ENCODE results near the gene KHDRBS2. TPM values are rescaled to one million over a fixed set of nuclear protein-coding genes. Genes with fewer than 3 reads are reported as not detected.

The KHDRBS2 gene
- total RNA-seq, 2 experiments from 2014 or later, result not detected

DNA sequence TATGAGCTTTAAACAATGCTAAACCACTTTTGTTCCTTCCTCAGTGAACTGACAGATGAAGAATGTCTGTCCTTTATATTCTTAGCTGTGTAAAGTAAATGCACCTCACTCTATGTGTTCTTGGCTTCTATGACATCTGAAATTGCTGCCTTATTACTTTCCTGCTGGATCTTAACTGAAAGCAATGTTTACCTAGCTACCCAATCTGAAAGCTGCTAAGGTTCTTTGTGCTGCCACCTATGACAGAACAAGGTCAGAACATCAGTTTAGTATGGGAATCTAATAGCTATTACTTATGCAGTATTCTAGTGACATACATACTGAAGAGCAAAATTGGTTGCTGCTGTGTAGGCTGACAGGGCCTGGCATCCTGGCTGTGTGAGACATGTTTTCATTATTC lies 444.1 kb downstream of the KHDRBS2 start:
- Histone ChIP-seq H3K4me1 (ENCODE audit: insufficient read depth, low read length) (no peaks in the 10 kb centered on the region), H3K9me3 (ENCODE audit: control insufficient read depth in 1 of 2, insufficient read depth in 1 of 2, low read length in 2 of 2) (peaks cover 0 to 4% of the 10 kb centered on the region in 2 experiments), H3K4me3 (ENCODE audit: low read length) (no peak overlapping the region), H3K36me3 (ENCODE audit: insufficient read depth, low read length) (no peaks in the 10 kb centered on the region), H3K27ac (ENCODE audit: low read depth in 1 of 2, low read length in 2 of 2) (no peak overlapping the region), H3K27me3 (ENCODE audit: control insufficient read depth in 1 of 2, insufficient read depth in 2 of 2, low read length in 2 of 2) (no peaks in the 10 kb centered on the region)
- Mint-ChIP-seq H3K36me3 (ENCODE audit: low read depth) (no peaks in the 10 kb centered on the region), H3K27me3 (no peaks in the 10 kb centered on the region), H3K9me3 (peaks cover 9% of the 10 kb centered on the region), H3K4me3 (no peak overlapping the region), H3K27ac (no peak overlapping the region), H3K4me1 (ENCODE audit: low read depth) (no peaks in the 10 kb centered on the region)
- CTCF ChIA-PET, result no interaction called here
- TF ChIP-seq CTCF (IDR thresholded peaks at IDR 0.05), result no peak
- ATAC-seq (ENCODE audit: poor library complexity) (no peak), DNase-seq (no peak)
- intact Hi-C loops (cut with DNase I, micrococcal nuclease), result no loop called here
- POLR2A ChIA-PET, result no interaction called here

GRCh38 chr6:61835237-61835636 lies 450.8 kb downstream of the KHDRBS2 start:
- Histone ChIP-seq H3K4me3 (ENCODE audit: low read length) (no peak overlapping the region), H3K36me3 (ENCODE audit: insufficient read depth, low read length) (no peaks in the 10 kb centered on the region), H3K4me1 (ENCODE audit: insufficient read depth, low read length) (no peaks in the 10 kb centered on the region), H3K27me3 (ENCODE audit: control insufficient read depth in 1 of 2, insufficient read depth in 2 of 2, low read length in 2 of 2) (no peaks in the 10 kb centered on the region), H3K27ac (ENCODE audit: low read depth in 1 of 2, low read length in 2 of 2) (no peak overlapping the region), H3K9me3 (ENCODE audit: control insufficient read depth in 1 of 2, insufficient read depth in 1 of 2, low read length in 2 of 2) (peaks cover 0 to 3% of the 10 kb centered on the region in 2 experiments)
- no peak overlapping the region for H3K4me3 Mint-ChIP-seq
- H3K27me3 Mint-ChIP-seq, result no peaks in the 10 kb centered on the region
- H3K36me3 Mint-ChIP-seq (ENCODE audit: low read depth), result no peaks in the 10 kb centered on the region
- TF ChIP-seq CTCF (IDR thresholded peaks at IDR 0.05), result no peak
- peaks cover 17% of the 10 kb centered on the region for H3K9me3 Mint-ChIP-seq
- POLR2A ChIA-PET, result no interaction called here
- no peak for ATAC-seq (ENCODE audit: poor library complexity)
- no peak for DNase-seq
- no peaks in the 10 kb centered on the region for H3K4me1 Mint-ChIP-seq (ENCODE audit: low read depth)
- CTCF ChIA-PET, result no interaction called here
- intact Hi-C loops (cut with DNase I, micrococcal nuclease), result no loop called here
- H3K27ac Mint-ChIP-seq, result no peak overlapping the region

GRCh38 chr6:61833176-61833755 lies 452.8 kb downstream of the KHDRBS2 start:
- Mint-ChIP-seq H3K4me1 (ENCODE audit: low read depth) (no peaks in the 10 kb centered on the region), H3K27ac (no peak overlapping the region), H3K4me3 (no peak overlapping the region), H3K27me3 (no peaks in the 10 kb centered on the region), H3K9me3 (peaks cover 15% of the 10 kb centered on the region), H3K36me3 (ENCODE audit: low read depth) (no peaks in the 10 kb centered on the region)
- TF ChIP-seq CTCF (IDR thresholded peaks at IDR 0.05), result no peak
- no peak overlapping the region for H3K27ac ChIP-seq (ENCODE audit: low read depth in 1 of 2, low read length in 2 of 2)
- peaks cover 0 to 3% of the 10 kb centered on the region in 2 experiments for H3K9me3 ChIP-seq (ENCODE audit: control insufficient read depth in 1 of 2, insufficient read depth in 1 of 2, low read length in 2 of 2)
- CTCF ChIA-PET, result interaction anchor here (0.5 kb wide), 1 partner anchor 38 kb away, joined by 3 read pairs; no protein-coding TSS in a partner anchor
- H3K4me1 ChIP-seq (ENCODE audit: insufficient read depth, low read length), result no peaks in the 10 kb centered on the region
- POLR2A ChIA-PET, result no interaction called here
- DNase-seq (no peak), ATAC-seq (ENCODE audit: poor library complexity) (no peak)
- intact Hi-C loops (cut with DNase I, micrococcal nuclease), result no loop called here
- H3K36me3 ChIP-seq (ENCODE audit: insufficient read depth, low read length), result no peaks in the 10 kb centered on the region
- no peaks in the 10 kb centered on the region for H3K27me3 ChIP-seq (ENCODE audit: control insufficient read depth in 1 of 2, insufficient read depth in 2 of 2, low read length in 2 of 2)
- H3K4me3 ChIP-seq (ENCODE audit: low read length), result no peak overlapping the region
